Anterior cingulate cortex (tissue), 58 donors: ENCODE measurements around the gene MAN1C1.

Experiments used
- DNase-seq, 58 donors: peaks; one replicate each; lab custom pipeline; 2025; lab: John Stamatoyannopoulos, UW

The MAN1C1 gene

GRCh38 chr1:25612421-25612820 lies 4.2 kb upstream of the MAN1C1 start:
- DNase-seq: no peak

DNA sequence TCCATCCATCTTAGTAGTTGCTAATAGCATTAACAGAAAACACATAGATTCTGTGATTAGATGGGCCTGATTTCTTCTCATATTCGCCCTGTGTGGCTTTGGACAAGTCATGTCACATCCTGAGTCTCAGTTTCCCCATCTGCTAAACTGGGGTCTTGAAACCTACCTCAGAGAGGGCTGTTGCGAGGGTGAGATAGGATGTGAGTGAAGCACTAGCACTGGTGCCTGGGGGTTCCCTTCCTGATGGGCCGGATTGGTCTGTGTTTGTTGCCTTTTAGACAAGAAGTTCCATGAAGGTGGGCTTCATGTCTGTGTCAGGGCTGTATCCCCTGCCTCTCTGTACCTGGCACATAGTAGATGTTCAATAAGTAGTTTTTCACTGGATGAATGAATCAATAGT lies 3.5 kb upstream of the MAN1C1 start:
- DNase-seq: no peak

GRCh38 chr1:25614501-25615171 lies 2.0 kb upstream of the MAN1C1 start:
- no peak for DNase-seq

DNA sequence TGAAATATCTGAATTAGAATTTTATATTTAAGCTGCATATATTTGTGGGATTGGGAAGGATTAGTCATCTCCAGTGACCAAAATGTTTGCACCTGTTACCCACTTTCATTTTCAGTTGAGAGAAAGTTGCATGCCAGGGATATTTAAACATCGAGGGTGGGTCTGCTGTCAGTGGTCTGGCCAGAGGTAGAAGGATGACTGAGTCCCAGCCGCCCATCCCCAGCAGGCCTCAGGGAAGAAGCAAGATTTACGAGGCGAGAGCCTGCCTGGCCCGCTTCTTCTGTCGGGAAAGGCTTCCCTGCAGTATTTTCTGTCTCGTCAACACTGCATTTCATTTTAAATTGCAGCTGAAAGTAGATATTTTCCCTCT lies 1.4 kb upstream of the MAN1C1 start:
- DNase-seq: peak in 1 of 58 donors; percentile 14

- peak in 1 of 58 donors; percentile 36 for DNase-seq
Measured at GRCh38 chr1:25615563-25616094, 962 bp upstream of the MAN1C1 start.

- peak in 1 of 58 donors; percentile 61 for DNase-seq
Measured at GRCh38 chr1:25616987-25617624, 515 bp downstream of the MAN1C1 start.

GRCh38 chr1:25617625-25618432 lies 1.2 kb downstream of the MAN1C1 start:
- peak in 1 of 58 donors; percentile 42 for DNase-seq

DNA sequence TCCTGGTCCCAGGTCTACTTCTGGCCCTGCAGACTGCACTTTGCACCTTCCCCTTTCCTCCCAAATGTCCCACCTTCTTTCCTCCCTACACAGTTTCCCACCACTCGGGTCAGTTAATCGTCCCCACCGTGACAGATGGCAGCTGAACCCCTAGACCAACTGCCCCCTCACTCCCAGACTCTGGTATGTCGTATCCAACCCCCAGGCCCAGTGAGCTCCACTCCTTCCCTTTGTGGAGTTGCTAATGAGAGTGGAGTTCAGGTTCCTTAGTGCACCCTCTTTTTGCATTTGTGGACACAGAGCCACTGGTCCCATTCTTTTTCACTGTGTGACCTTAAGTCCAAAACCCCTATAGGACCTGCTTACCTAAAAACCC lies 1.8 kb downstream of the MAN1C1 start:
- DNase-seq: no peak

DNA sequence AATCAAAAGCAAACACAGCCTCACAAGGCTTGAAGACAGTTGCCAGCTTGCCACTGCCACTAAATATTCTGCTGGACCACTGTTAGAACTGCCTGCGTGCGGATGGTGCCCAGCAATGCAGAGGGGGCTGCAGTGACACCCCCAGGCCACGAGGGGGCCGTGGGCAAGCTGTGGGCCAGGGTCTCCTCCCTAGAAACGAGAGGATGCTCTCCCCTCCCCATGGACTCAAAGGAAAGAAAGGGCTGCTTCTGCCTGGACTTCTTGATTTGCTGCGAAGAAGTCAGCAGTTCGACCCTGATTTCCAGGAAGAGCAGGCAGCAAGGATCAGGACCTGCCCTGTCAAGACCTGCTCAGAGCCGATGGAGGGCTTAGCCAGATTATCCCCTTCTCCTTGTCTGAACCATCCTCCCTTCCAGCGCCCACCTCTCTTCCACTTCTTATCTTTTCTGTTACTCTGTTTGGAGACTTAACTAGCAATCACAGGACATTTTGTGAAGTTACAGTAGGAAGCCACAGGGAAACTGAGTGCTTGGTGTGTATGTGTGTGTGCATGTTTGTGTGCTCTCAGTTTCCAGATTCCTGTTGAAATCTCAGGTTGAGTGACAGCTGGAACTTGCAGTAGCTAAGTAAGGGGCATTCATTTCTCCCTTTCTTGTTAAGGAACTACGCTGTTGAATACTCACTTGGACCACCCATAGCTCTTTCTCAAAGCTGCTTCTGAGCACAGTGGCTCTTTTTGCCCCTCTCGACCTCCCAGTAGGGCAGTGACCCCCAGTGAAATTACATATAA lies 2.7 kb downstream of the MAN1C1 start:
- DNase-seq: peak in 40 of 58 donors; percentile 17 to 66 (median 44)

DNA sequence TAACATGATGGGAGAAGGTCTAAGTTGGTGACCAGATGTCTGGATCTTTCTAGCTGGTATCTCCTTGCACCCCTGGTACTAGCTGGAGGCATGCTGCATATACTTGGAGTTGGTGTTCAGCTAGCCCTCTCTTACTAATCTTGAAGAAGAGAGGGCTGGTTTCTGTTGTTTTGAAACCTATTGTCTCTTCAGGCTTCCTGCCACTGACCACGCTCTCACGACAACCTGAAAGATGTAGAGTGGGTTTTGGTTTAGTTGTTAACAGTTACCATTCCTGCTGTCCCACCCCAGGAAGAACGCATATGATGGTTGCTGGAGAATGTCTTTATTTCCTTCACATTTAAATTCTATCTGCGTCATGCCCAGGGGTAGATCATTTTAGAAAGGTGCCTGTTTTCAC lies 3.6 kb downstream of the MAN1C1 start:
- no peak for DNase-seq

DNA sequence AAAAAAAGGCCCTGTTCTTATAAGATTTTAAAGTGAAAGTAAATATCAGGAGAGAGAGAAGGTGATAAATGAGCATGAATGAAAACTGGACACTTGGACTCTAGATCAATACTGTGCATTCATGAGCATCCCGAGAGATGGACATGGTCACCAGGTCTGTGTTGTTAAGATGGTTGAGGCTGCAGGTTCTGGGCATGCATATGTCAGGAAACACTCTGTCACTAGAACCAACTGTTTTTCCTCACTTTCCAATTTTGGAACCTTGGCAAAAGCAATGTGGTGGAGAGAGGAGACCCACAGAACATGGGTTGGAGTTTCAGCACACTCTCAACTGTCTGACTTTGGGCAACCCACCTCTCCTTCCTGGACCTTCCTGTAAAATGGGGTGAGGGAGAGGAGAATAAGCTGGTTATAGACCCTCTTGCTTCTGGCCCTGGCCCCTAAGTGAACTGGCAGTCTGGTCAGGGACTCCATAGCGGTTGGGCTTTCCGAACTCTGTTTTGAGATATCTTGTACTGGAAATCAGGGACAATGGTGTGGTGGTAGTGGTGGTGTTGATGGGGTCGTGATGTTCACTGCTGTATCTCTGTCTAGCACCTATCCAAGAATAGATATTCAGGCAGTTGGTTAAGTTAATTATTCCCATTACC lies 4.2 kb downstream of the MAN1C1 start:
- no peak for DNase-seq

DNA sequence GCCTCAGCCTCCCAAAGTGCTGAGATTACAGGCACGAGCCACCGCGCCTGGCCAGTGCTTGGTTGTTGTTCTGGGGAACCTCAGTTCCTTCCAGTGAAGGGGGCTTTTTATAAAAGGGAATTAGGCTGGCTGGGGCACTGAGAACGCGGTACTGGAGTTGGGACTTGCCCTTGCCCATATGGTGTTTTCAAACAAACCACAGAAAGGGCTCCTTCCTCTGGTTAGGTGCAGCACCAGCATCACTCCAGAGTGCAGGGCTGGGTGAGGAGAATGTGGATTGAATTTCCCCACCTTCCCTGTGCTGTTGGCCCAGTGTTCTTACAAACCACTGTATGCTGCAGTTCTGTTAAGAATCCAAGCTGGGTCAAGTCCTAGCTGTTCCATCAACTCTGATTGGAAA lies 5.3 kb downstream of the MAN1C1 start:
- no peak for DNase-seq

DNA sequence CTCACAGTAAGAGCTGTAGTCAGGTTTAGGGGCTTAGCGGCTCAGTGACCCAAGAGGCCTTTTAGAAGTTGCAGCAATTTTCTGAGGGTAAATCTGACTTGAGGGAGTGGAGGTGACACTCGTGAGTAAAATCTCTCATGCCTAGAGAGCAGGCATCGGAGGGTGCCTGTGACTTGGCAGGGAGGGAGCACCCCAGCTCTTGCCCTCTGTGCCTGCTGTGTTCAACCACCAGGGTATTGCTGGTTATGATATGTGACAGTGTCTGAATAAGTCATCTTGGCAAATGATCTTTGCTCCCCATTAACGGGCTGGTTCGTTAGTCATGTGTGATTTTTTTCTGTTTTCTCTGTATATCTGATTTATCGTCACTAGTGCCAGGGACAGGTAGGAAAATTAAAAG lies 5.9 kb downstream of the MAN1C1 start:
- no peak for DNase-seq

DNA sequence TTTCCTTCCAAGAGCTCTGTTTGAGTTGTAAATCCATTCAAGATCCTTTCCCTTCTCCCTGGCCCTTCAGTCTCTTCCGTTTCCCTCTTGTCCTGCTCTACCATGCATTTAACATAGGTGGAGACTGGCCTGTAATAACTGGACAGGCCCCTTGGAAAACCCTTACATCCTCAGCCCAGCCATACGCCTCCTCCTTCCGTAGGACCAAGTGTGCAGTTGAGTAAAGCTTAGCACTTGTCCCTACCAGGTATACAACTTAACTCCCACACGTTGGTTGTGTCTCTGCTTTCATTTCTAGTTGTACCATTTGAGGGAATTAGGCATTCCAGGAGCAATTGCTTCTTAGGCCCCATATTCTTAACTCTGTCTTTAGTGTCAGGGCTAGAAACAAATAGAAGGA lies 6.4 kb downstream of the MAN1C1 start:
- no peak for DNase-seq

- no peak for DNase-seq
Measured at GRCh38 chr1:25623731-25624130, 7.1 kb downstream of the MAN1C1 start.

DNA sequence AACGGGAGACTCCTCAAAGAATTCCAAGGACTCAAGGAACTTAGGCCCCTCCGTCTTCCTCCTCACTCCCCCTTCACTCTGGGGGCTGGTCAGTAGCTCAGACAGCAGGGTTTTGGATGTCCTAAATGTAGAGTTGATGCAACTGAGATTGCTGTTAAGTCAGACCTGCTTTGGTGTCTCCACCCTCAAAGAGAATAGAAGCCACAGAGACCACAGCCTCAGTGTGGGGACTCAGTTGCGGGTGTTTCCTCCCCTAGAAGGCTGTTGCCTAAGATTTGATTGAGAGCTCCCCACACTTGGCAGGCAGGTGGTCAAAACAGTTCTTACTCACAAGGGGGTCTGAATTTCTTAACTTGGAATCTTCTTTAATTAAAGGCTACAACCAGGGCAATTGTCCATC lies 7.6 kb downstream of the MAN1C1 start:
- DNase-seq: no peak

GRCh38 chr1:25624604-25625003 lies 8.0 kb downstream of the MAN1C1 start:
- no peak for DNase-seq

GRCh38 chr1:25626018-25626417 lies 9.4 kb downstream of the MAN1C1 start:
- DNase-seq: no peak

DNA sequence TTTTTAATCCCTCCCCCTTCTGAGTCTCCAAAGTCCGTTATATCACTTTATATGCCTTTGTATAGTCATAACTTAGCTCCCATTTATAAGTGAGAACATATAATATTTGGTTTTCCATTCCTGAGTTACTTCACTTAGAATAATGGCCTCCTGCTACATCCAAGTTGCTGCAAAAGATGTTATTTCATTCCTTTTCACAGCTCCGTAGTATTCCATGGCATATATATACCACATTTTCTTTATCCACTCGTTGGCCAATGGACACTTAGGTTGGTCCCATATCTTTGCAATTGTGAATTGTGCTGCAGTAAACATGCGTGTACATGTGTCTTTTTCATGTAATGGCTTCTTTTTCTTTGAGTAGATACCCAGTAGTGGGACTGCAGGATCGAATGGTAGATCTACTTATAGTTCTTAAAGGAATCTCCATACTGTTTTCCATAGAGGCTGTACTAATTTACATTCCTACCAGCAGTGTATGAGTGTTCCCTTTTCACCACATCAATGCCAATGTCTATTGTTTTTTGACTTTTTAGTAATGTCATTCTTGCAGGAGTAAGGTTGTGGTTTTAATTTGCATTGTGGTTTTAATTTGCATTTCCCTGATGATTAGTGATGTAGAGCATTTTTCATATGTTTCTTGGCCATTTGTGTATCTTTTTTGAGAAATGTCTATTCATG lies 12.3 kb downstream of the MAN1C1 start:
- no peak for DNase-seq

DNA sequence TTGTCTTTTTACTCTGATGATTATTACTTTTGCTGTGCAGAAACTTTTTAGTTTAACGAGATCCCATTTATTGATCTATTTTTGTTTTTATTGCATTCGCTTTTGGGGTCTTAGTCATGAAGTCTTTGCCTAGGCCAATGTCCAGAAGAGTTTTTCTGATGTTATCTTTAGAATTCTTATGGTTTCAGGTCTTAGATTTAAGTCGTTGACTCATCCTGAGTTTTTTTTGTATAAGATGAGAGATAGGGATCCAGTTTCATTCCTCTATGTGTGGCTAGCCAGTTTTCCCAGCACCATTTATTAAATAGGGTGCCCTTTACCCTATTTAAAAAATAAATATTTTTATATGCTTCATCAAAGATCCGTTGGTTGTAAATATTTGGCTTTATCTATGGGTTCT lies 13.2 kb downstream of the MAN1C1 start:
- DNase-seq: no peak
